Peyer's patch (tissue), 4 donors: ENCODE data around the gene TAMALIN. TPM values are rescaled to one million over a fixed set of nuclear protein-coding genes. Genes with fewer than 3 reads are reported as not detected.

ENCODE experiments used
- DNase-seq, 3 donors: peaks; one replicate each; pipeline ENCODE4 v3.0.0-alpha.2; 2017 to 2019
- H3K27ac ChIP-seq, 4 donors: fragments of 200-600 bp; sonication (generic); one replicate each; pipeline ENCODE4 v1.5.1; 2016 to 2019
- H3K27me3 ChIP-seq, 2 donors: fragments of 200-600 bp; sonication (generic); one replicate each; pipeline ENCODE4 v1.5.1; 2019
- H3K36me3 ChIP-seq, 3 donors: fragments of 200-600 bp; sonication (generic); one replicate each; pipeline ENCODE4 v1.5.1; 2016 to 2019
- H3K4me1 ChIP-seq, 4 donors: fragments of 200-600 bp; sonication (generic); one replicate each; pipeline ENCODE4 v1.5.1; 2016 to 2019
- H3K4me3 ChIP-seq, 4 donors: fragments of 200-600 bp; sonication (generic); 1 replicate in 3 of 4; 2 replicates in 1 of 4; pipeline ENCODE4 v1.5.1; 2016 to 2019; ENCODE audit warnings: mild to moderate bottlenecking in 1 of 4
- H3K9me3 ChIP-seq, 4 donors: fragments of 200-600 bp; sonication (generic); one replicate each; pipeline ENCODE4 v1.5.1; 2016 to 2019; ENCODE audit warnings: mild to moderate bottlenecking in 1 of 4
- POLR2A ChIP-seq, 2 donors: fragments of 450-650 bp; IDR thresholded peaks; one replicate each; pipeline ENCODE4 v1.5.1; 2017; ENCODE audit warnings: antibody characterized with exemption in 2 of 2, mild to moderate bottlenecking in 2 of 2, moderate library complexity in 2 of 2
- total RNA-seq, 4 donors: library from RNA; depleted of rRNA; stranded (reverse); fragments of >200 nt; gene quantifications; one replicate each; pipeline ENCODE4 v1.1.0, GENCODE V29; 2016
- TF ChIP-seq, protein P1 (sequence below), 6 experiments: fragments of 450-650 bp in 4 of 6; fragments of 200-600 bp in 2 of 6; sonication (generic) in 1 of 6; IDR thresholded peaks; one replicate each; pipeline ENCODE4 v1.5.1; 2017 to 2019; ENCODE audit warnings: antibody characterized with exemption in 6 of 6, mild to moderate bottlenecking in 3 of 6, moderate library complexity in 1 of 6

The TAMALIN gene
- total RNA-seq, 4 donors from 2014 or later: 1.2 to 112 (median 16.2) TPM

DNA sequence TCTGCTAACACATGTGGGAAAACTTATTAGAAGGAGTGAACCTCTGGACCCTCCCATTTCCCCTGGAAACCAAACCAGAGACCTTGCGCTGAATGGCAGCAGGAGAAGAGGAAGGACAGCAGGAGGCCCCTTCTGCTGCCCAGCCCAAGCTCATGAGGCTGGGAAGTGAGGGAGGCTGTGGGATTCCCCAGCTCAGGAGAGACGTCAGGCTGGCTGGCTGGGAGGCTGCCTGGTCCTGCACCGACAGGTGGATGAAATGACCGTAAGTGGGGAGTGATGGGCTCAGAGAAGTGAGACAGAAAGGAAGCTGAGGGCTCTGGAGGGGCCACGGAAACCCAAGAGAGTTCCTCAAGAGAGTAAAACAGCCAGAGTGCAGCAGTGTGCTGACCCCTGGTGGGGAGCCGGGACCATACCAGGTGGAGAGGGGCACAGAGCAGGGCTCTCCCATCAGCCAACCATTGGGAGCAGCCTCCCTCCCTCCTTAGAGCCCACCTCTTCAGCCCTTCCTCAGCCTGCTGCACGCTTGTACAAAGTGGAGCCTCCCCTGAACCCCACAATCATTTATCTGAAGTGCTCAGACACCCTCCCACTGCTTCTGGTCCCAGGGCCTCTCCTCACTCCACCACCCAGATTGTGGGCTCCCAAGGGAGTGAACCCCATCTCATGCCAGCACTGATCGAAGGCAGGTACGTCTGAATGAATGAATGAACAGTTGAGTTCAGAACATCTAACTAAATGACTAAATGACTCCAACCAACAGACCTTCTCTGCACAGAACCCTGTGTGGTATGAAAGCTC lies 14.0 kb downstream of the TAMALIN start:
- no peak overlapping the region for H3K27ac ChIP-seq
- peak; percentile 58 to 83 (median 75) for DNase-seq

DNA sequence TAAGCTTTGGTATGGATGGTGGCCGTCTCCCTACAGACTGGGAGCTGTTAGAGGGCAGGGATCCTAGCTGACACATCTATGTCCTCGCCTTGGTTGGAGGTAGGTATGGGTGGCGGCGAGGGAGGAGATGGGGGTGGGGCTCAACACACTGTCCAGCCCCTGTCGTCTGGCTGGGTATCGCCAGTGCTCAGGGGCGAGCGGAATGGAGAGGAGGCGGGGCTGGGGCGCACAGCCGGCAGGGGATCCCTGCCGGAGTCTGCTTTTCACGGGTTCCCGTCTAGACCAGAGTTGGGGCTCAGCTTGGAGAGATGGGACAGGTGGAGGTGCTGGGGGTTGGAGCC lies 16.1 kb downstream of the TAMALIN start:
- Histone ChIP-seq H3K4me3 (peak overlapping the region; percentile 42 to 65 (median 59)), H3K27ac (peak overlapping the region; percentile 7 to 92 (median 82)), H3K4me1 (peaks cover 0 to 23% (median 10%) of the 10 kb centered on the region in 4 donors), H3K9me3 (no peaks in the 10 kb centered on the region), H3K36me3 (no peaks in the 10 kb centered on the region), H3K27me3 (no peaks in the 10 kb centered on the region)
- peak; percentile 46 to 70 (median 67) for DNase-seq
- no peak for TF ChIP-seq POLR2A (IDR thresholded peaks at IDR 0.05)
- TF ChIP-seq, protein P1, sequence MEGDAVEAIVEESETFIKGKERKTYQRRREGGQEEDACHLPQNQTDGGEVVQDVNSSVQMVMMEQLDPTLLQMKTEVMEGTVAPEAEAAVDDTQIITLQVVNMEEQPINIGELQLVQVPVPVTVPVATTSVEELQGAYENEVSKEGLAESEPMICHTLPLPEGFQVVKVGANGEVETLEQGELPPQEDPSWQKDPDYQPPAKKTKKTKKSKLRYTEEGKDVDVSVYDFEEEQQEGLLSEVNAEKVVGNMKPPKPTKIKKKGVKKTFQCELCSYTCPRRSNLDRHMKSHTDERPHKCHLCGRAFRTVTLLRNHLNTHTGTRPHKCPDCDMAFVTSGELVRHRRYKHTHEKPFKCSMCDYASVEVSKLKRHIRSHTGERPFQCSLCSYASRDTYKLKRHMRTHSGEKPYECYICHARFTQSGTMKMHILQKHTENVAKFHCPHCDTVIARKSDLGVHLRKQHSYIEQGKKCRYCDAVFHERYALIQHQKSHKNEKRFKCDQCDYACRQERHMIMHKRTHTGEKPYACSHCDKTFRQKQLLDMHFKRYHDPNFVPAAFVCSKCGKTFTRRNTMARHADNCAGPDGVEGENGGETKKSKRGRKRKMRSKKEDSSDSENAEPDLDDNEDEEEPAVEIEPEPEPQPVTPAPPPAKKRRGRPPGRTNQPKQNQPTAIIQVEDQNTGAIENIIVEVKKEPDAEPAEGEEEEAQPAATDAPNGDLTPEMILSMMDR (IDR thresholded peaks at IDR 0.05): no peak

More for the DNA sequence above, 14.0 kb downstream of the TAMALIN start:
- no peak overlapping the region for H3K4me3 ChIP-seq
- no peaks in the 10 kb centered on the region for H3K27me3 ChIP-seq
- no peak for TF ChIP-seq POLR2A (IDR thresholded peaks at IDR 0.05)
- TF ChIP-seq, protein P1 (IDR thresholded peaks at IDR 0.05): peak; percentile 53 to 74 (median 58)
- H3K36me3 ChIP-seq: no peaks in the 10 kb centered on the region
- peaks cover 0 to 18% (median 8%) of the 10 kb centered on the region in 4 donors for H3K4me1 ChIP-seq
- H3K9me3 ChIP-seq: no peaks in the 10 kb centered on the region

DNA sequence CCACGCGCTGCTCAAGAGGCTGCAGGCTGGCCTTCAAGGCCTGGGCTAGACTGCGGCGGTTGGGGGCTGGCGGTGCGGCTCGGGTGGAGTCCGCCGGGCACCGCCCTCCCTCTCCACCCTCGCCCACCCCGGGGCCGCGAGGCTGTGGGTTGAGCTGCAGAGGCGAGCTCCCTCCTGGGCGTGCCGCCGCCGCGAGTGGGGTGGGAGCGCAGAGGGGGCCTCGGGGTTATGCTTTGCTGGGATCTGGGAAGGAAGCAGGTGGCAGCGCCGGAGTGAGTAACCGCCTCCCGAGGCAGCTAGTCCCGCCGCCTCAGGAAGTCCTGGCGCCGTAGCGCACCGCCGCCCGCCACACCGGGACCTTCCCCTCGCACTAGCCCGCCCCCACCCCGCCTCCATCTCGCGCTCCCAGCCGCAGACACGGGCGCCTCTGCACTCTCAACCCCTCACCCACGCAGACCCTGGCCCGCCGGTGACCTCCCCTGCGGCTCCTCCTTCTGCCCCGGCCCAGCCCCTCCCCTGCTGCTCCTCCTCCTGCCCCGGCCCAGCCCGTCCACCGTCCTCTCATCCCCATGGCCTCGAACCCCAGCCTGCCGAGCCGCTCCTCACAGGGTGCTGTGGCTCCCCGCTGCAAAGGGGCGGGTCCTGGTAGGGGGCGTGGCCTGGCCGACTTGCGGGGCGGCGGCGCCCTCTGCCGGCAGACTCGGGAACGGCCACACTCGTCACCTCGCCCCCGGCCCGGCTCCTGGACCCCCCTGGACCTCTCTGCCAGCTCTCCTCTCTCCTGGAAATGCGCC lies 16.6 kb downstream of the TAMALIN start:
- TF ChIP-seq, protein P1 (IDR thresholded peaks at IDR 0.05): peak; percentile 94 to 98 (median 96)
- no peak for TF ChIP-seq POLR2A (IDR thresholded peaks at IDR 0.05)
- peak; percentile 93 to 96 (median 94) for DNase-seq
- Histone ChIP-seq H3K27ac (peak overlapping the region; percentile 7 to 92 (median 82)), H3K4me3 (peak overlapping the region; percentile 42 to 65 (median 59)), H3K9me3 (no peaks in the 10 kb centered on the region), H3K36me3 (no peaks in the 10 kb centered on the region), H3K4me1 (peaks cover 0 to 23% (median 10%) of the 10 kb centered on the region in 4 donors), H3K27me3 (no peaks in the 10 kb centered on the region)

DNA sequence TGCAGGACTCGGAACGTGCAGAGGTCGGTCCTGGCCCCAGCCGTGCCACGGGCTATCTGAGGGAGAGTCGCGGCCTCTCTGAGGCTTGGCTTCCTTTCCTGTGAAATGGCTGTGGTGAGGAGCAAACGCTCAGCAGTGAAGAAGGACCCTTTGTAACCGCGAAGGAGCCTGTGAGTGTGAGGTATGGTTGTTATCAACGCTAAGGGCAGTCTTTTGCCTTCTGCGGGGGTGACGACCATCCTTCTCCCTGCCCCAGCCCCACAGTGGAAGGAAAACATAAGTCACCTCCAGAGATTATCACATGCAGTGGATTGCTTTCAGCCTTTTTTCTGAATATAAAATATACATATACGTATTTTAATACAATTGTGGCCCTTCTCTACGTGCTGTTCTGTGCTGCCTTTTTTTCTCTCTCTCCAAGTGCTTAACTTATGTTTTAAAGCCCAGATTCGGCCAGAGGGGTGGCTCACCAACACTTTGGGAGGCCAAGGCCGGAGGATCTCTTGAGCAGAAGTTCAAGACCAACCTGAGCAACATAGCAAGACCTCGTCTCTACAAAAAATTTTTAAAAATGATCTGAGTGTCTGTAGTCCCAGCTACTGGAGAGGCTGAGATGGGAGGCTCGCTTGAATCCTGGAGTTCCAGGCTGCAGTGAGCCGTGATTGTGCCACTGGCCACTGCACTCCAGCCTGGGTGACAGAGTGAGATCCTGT lies 17.4 kb downstream of the TAMALIN start:
- H3K27me3 ChIP-seq: no peaks in the 10 kb centered on the region
- peaks cover 0 to 23% (median 10%) of the 10 kb centered on the region in 4 donors for H3K4me1 ChIP-seq
- peak overlapping the region; percentile 67 to 92 (median 82) for H3K27ac ChIP-seq
- no peak for DNase-seq
- no peaks in the 10 kb centered on the region for H3K36me3 ChIP-seq
- H3K4me3 ChIP-seq: peak overlapping the region; percentile 42 to 65 (median 59)
- H3K9me3 ChIP-seq: no peaks in the 10 kb centered on the region
- TF ChIP-seq, protein P1 (IDR thresholded peaks at IDR 0.05): no peak
- TF ChIP-seq POLR2A (IDR thresholded peaks at IDR 0.05): no peak

DNA sequence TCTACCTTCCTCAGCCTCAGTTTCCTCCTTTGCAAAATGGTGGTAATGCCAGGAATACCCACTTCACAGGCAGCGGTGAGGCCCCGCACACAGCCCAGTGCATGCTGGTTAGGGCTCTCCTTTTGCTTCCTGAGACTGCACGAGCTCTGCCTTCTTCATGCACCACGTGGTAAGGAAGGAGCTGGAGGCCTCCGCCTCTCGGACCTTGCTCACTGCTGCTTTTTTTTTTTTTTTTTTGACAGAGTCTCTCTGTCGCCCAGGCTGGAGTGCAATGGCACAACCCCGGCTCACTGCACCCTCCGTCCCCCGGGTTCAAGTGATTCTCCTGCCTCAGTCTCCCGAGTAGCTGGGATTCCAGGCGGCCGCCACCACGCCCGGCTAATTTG lies 18.1 kb downstream of the TAMALIN start:
- peak; percentile 47 to 87 (median 80) for DNase-seq
- Histone ChIP-seq H3K9me3 (no peaks in the 10 kb centered on the region), H3K27ac (peak overlapping the region; percentile 67 to 92 (median 82)), H3K4me3 (peak overlapping the region; percentile 5 to 65 (median 23)), H3K36me3 (no peaks in the 10 kb centered on the region), H3K4me1 (peaks cover 0 to 23% (median 10%) of the 10 kb centered on the region in 4 donors), H3K27me3 (no peaks in the 10 kb centered on the region)
- TF ChIP-seq, protein P1 (IDR thresholded peaks at IDR 0.05): peak in 1 of 6 experiments; percentile 6
- peak; percentile 18 to 70 for TF ChIP-seq POLR2A (IDR thresholded peaks at IDR 0.05)
